HG02588 (cell line): ENCODE results near the gene FRG2C.
"Not testable (repeated sequence)": the region's sequence is repeated elsewhere in the genome, so short reads cannot be mapped to it uniquely, and the experiment has no call there.

Experiments used
- ATAC-seq: cut with Tn5 transposase; IDR thresholded peaks from one replicate; pipeline ENCODE4 v1.9.1; 2021; ENCODE audit warnings: mild to moderate bottlenecking, moderate library complexity; ENCODE audit not compliant: unreplicated experiment

The FRG2C gene

DNA sequence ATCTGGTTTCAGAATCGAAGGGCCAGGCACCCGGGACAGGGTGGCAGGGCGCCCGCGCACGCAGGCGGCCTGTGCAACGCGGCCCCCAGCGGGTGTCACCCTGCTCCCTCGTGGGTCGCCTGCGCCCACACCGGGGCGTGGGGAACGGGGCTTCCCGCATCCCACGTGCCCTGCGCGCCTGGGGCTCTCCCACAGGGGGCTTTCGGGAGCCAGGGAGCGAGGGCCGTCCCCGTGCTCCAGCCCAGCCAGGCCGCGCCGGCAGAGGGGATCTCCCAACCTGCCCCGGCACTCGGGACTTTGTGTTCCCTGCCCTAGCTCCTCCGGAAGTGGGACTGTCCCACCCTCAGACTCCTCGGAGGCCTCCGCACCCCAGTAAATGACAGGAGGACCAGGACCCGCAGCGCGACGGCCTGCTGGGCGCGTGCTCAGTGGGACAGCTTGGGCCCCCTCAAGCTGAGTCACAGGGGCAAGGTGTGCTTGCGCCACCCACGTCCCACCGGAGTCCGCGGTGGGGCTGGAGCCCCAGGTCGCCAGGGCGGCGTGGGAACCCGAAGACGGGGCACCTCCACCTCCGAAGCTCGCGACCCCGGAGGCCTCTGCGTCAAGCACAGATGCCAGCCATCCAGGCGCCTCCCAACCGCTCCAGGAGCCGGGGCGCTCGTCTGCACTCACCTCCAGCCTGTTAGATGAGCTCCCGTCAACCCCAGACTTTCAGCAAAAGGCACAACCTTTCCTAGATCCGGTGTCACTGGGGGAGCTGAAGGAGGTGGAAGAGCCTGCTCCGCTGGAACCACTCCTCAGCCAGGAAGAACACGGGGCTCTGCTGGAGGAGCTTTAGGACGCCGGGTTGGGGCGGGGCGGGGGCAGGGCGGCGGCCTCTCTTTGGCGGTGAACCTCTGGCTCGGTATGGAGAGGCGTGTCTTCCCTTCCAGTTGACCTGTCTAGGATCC is 5.5 kb downstream of the FRG2C start:
- ATAC-seq, result not testable (repeated sequence)

DNA sequence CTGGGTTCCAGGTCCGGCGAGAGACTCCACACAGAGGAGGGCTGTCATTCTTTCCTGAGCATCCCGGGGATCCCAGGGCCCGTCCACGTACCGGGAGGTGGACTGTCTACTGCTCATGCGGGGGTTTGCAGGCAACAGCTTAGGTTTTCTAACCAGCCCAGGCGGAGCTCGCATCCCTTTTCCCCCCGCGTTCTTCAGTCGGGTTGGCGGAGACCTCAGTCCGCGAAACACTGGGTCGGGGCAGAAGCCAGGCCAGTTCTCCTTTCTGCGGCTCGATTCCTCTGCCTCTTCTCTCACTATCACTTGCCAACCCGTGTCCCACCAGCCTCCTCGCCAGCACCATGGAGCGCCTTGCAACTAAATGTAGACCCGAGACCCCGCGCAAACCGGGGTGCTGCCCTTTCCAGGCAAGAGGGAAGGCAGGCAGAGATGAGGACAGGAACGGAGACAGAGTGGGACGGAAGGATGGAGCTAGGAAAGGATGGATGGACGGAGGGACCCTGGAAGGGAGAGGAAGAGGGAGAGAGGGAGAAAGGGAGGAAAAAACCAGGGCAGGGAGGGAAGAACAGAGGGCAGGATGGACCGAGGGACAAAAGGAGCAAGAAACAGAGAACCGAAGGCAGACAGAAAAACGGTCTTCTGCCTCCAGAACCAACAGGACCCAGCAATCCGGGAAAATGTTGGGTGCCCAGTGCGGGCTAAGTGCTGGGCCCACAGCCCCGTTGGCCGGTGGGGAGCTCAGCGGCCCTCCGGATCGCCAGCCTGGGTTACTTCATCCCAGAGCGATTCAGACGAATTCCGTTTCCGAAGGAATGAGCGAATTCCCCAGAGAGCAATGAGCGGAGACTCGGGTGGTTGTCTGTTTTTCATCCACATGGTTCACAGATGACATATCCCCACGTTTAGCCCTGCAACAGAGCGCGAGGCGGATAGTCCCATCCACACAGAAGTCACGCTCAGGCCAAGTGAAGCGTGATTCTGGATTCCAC is 6.5 kb downstream of the FRG2C start:
- ATAC-seq, result not testable (repeated sequence)

DNA sequence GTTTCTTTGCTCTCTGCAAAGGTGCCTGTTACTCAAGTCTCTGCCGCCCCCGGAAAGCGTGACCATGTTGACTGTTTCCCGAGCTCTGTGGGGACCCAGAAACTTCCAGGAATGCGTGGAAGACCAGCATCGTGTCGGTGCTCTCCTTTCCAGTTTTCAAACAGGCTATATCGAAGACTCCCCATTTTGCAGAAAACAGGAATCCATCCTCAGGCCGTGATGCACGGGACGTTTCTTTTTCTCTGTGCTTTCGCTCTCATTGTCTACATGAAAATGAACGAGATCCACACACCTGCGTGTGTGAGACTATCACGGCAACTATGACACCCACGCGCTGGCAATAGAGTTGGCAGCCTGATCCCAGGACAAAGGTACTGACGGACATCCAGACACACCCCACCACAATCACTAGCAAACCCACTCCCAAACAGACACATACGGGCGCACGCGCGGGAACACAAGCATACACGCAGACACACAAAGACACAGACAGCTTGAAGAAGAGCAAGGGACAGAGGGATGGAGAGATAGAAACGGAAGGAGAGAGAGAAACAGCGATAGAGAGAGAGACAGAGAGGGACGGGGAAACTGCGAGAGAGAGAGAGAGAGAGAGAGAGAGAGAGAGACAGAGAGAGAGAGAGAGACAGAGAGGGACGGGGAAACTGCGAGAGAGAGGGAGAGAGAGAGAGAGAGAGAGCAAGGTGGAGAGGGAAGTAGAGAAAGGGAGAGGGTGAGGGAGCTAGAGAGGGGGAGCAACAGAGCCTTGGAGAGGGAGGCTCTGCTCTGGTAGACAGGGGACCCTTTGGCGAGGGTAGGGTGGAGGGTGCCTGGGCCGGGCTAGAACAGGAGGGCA is 7.4 kb downstream of the FRG2C start:
- ATAC-seq, result not testable (repeated sequence)

DNA sequence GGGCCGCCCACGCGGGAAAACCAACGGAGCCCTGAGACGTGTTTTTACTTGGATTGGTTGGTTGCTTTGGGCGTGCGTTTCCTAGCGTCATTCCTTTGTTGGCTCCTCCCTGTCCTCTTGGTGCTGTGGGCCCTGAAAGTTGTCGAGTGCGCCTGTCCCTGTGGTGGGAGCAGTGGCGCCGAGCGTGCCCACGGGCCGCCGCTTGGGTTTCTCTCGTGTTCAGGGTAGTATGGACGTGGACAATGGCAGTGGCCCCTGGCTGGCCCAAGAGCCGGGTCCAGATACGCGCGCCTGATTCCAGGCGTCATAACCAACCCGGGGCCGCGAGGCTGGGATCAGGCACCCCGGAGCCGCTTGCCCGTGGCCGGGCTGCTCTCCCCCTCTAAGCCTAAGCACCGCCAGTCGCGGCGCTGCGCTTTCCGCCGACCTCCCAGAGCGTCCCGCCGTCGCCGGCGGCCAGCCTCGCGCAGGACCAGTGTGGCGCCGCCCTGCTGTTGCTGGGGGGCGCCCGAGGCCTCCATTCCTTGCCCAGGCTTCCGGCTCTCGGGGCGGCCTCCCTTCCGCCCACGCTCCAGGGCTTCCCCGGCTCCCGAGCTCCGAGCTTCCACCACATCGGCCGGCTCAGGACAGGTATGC is 8.1 kb downstream of the FRG2C start:
- not testable (repeated sequence) for ATAC-seq

DNA sequence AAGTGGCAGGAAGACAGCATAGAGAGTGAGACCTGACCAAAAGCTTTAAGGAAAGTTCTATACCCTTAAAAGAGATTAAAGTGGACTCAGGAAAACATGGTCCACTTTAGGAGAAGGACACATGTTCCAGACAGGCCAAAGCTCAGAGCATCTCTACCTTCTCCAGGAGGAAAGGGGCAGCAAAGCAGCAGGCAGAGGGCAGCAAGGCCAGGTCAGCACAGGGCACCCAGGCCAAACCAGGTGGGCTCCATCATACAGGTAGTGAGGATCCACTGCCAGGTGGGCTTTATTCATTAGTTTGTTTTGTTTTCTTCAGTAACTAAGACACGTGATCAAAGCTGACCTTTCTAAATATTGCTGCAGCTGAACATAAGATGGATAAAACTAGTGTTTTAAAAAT is 19.8 kb downstream of the FRG2C start:
- not testable (repeated sequence) for ATAC-seq

DNA sequence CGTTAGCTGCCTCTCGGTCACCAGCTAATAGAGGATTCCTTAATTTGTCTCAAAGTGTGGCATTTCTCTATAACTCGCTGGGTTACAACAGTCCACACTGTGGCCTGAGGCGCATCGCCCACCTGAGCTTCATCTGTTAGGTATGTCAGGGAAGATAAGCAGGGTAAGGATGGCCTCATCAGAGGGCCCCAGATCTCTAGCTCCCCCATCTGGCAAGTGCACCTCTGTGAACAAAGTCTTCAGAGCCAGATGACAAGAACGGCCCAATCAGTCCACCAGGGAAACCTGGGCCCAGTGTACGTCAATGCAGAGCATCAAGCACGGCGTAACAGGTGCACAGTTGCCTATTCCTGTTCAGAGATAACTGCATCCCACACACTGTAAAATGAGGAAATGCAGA is 23.2 kb downstream of the FRG2C start:
- no peak for ATAC-seq

DNA sequence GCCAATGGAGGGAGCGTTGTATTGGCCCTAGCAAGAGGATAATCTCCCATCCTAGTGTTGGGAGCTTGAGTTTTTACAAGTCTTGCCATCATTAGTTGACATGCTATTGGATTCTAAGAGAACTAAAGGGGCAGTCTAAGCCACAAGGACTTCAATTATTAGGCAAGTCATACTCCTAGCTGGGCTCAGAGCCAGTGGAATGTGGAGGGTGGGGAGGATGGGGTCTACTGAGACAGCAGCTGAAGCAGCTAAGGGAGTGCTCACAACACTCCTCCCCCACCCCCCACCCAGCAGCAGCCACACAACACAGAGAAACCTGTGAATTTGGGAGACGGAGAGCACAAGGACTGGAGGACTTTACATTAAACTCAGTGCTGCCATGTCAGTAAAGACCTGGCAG is 27.9 kb downstream of the FRG2C start:
- no peak for ATAC-seq
